GM19324 (cell line): Measurements from ENCODE around the gene PGRMC1.
"Not testable (repeated sequence)": the region's sequence is repeated elsewhere in the genome, so short reads cannot be mapped to it uniquely, and the experiment has no call there.

Experiments
- ATAC-seq: cut with Tn5 transposase; IDR thresholded peaks from one replicate; pipeline ENCODE4 v1.9.1; 2021; ENCODE audit warnings: mild to moderate bottlenecking, moderate library complexity; ENCODE audit not compliant: unreplicated experiment, low FRiP score

Gene PGRMC1

GRCh38 chrX:119230850-119231249 is 5.2 kb upstream of the PGRMC1 start:
- no peak for ATAC-seq

DNA sequence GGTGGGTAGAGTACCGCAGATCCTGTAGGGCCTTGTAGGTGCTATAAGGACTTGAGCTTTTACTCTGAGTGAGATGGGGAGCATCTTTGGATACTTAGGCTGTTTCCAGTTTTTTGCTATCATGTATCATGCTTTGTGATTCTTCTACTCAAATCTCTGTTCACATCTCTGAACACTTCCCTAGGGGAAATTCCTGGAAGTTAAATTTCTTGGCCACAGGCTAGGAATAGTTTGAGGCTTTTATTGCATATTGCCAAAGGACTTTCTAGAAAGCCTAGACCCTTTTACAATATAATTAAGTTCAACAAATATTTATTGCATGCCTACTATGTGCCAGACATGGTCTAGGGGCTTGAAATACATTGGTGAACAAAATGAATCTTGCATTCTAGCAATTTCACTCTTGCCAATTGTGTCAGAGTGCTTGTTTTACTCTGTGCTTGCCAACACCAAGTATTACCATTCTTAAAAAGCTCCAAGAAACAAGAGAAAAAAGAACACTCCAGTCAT is 4.1 kb upstream of the PGRMC1 start:
- no peak for ATAC-seq

DNA sequence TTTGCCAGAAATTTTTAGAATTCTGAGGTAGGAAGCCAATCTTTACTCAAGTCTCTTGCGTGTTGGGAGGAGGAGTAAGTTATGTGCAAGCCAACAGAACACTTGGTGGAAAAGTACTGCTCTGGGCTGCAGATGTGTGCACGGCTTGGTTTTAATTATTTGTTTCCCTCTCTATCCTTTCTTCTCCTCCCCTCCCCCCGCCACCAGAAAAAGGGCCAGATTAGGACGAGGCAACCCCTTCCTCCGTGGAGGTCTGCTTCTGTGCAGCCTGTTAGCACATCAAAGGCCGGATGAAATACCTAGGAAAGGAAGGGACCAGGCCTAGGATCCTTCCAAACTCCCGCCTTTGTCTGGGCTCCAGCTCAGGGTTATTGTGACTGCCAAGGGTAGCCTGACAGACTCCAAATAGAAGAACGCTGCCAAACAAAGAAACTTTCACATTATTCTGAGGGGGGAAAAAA is 1.0 kb upstream of the PGRMC1 start:
- no peak for ATAC-seq

- ATAC-seq, result peak; percentile 17
Measured at GRCh38 chrX:119236623-119237561, 807 bp downstream of the PGRMC1 start.

DNA sequence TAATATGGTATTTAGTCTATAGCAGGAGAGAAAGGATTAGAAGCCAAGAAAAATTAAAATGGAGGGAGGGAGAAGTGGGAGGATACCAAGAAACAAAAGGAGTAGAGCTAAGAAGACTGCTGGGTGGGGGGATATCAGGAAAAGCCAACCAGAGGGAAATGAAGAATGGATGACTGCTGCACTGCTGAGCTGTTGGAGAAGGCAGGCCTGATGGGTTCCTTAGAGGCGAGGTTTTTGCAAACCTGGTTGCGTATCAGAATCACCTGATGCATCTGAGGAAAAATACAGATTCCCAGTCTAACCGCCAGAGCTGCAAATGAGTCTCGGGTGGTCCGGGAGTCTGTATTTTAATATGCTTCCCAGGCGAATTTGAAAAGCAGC is 1.5 kb downstream of the PGRMC1 start:
- ATAC-seq, result no peak

GRCh38 chrX:119238557-119238956 is 2.5 kb downstream of the PGRMC1 start:
- no peak for ATAC-seq

GRCh38 chrX:119240356-119240755 is 4.3 kb downstream of the PGRMC1 start:
- ATAC-seq, result no peak

GRCh38 chrX:119247702-119248101 is 11.6 kb downstream of the PGRMC1 start:
- ATAC-seq, result no peak

DNA sequence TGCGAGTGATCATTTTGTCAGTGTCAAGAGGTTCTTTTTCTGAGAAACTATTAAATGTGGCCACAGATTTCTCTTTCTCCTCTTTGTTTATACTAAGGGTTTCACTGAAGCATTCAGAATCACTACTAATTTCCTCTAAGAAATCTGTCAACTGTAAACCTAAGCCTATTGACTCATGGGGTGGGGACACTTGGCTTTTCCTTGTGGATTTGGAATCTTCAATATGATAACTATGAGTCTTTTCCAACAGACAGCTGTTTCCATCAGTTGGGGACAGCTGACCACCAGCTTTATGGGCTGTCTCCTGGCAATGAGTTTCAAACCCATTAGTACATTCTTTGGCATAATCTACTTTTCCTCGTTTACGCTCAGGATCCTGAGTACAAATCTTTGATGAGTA is 13.8 kb downstream of the PGRMC1 start:
- no peak for ATAC-seq

DNA sequence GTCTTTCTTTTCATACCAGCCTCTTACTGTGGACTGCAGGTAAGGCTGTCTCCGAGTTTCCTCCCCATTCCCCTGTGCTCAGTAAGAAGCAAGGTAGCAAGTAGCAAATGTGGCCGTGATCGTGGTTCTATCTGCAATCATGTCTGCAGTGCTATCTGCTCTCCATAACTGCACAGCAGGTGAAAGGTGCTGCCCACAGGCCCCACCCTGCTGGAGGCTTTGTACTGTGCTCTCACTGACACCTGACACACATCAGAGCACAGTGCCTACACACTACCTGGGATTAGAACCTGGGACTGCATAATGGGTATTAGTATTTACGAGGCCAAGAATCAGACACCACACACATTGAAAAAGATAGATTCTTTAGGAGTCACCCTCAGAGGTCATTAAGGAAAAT is 15.3 kb downstream of the PGRMC1 start:
- no peak for ATAC-seq

- no peak for ATAC-seq
Measured at GRCh38 chrX:119252716-119253115, 16.6 kb downstream of the PGRMC1 start.

DNA sequence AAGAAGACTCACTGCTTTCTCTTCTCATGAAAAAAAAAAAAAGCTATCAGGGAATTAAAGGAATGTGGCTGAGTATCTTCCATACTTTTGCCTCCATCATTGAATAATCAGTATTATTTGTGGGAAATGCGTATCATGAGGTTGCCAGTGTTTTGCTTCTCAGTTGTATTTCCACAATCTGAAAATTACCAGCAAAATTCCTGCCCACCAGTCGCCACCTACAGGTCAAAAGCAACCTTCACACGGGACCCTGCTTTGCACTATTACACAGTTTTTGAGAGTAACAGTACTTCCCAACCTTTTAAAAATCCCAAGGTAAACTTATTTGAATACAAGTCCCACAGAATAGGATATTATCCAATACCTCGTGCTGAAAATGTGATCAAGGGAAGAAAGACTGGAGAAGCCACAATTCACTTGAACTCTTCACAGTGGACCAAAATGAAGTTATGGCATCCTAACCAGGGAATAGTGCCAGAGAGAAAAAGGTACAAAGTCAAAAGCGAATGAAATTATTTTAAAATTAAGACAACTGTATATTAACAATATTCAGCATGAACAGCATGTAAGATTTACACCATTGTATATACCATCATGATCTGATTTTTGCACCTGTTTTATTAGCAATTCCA is 30.4 kb downstream of the PGRMC1 start:
- ATAC-seq, result no peak

DNA sequence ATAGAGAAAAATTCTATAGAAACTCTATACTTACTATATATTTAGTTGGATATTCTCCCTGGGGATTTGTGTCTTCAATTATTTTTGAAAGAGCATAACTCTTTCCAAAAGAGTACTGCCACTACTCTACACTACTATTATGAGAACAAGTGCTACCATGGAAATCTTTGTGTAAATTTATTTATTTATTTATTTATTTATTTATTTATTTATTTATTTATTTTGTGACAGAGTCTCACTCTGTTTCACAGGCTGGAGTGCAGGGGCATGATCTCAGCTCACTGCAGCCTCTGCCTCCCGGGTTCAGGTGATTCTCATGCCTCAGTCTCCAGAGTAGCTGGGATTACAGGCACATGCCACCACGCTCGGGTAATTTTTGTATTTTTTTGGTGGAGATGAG is 31.0 kb downstream of the PGRMC1 start:
- ATAC-seq, result not testable (repeated sequence)

GRCh38 chrX:119272882-119273419 is 36.9 kb downstream of the PGRMC1 start:
- no peak for ATAC-seq

DNA sequence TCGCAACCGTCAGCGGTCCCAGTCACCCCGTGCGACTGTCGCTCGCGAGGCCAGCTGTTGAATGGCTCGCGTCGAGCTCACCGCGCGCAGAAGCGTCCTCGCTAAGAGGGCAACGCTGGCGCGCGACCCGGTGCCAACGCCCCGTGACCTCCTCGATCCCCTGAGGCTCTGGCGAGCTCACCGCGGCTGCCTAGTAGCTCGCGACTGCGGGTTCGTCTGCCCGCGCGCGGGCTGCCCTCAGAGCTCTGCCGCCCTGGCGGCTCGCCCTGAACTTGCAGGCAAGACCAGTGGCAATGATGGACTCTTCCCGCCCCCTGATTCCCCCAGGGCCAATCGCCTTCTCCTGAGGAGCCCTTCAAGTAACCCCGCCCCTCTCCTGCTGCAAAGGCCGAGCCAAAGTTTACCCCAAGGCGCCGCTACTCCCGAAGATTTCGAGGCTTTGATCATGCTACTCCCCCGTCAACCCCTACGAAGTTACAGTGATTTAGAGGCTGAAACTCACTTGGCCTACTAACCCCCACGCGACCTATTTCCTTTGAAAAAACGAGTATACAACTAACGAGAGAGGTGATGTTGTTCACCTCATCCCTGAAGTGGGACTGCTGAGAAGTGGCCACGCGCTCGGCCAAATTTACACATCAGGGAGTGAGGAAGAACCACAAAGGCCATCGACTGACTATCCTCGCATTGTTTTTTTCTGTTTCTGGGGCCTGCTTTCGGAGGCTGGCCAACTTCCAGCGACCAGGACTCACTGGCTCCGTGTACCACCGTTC is 37.5 kb downstream of the PGRMC1 start:
- ATAC-seq, result no peak

DNA sequence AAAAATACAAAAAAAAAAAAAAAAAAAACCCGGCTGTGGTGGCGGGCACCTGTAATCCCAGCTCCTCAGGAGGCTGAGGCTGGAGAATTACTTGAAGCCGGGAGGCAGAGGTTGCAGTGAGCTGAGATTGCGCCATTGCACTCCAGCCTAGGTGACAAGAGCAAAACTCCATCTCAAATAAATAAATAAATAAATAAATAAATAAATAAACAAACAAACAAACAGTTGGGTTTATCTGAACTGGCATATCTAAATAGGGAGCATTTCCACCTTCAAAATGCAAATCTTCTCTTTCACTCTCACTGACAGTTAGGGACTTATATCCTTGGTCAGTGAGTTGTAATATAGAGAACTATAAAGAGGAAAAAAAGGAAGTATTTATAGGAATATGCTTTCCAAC is 46.3 kb downstream of the PGRMC1 start:
- not testable (repeated sequence) for ATAC-seq

DNA sequence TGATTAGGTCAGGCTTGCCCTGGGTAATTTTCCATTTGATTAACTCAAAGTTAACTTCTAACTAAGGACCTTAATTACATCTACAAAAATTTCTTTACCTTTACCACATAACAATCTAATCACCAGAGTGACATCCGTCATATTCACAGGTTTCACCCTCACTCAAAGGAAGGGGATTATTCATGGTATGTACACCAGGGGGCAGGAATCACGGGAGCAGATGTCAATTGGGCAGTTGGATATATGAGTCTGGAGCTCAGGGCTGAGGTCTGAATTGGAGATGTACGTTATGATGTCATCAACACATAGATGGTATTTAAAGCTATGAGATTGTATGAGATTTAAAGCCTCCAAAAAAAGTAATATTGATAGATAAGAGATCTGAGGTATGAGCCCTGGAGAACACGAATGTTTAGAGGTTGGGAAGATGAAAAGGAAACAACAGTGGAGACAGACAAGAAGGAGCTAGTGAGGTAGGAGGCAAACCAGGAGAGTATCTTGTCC is 52.9 kb downstream of the PGRMC1 start:
- no peak for ATAC-seq

DNA sequence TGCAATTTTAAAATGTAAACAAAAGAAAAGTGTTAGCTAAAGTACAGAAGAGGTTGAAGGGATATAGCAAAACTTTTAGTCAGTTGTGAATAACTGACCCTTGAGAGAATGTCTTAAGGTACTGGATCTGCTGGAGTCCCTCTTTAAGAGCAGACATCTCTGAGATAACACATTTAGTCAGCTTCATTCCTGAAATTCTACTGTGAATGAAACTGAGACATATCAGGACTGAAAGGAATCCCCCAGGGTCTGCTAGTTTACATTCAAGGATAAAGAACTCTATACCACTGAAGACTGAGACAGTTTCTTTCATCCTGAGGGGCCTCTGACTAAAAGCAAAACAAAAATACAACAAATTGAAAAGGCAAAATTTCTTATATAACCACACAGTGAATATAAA is 54.4 kb downstream of the PGRMC1 start:
- ATAC-seq, result no peak

DNA sequence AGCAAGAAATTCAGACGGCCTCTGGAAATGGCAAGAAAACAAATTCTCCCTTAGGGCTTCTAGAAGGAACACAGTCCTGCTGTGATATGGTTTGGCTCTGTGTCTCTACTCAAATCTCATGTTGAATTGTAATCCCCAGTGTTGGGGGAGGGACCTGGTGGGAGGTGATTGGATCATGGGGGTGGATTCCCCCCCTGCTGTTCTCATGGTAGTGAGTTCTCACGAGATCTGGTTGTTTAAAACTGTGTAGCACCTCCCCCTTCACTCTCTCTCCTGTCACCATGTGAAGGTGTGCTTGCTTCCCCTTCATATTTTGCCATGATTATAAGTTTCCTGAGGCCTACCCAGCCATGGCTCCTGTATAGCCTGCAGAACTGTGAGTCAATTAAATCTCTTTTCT is 55.2 kb downstream of the PGRMC1 start:
- ATAC-seq, result not testable (repeated sequence)

DNA sequence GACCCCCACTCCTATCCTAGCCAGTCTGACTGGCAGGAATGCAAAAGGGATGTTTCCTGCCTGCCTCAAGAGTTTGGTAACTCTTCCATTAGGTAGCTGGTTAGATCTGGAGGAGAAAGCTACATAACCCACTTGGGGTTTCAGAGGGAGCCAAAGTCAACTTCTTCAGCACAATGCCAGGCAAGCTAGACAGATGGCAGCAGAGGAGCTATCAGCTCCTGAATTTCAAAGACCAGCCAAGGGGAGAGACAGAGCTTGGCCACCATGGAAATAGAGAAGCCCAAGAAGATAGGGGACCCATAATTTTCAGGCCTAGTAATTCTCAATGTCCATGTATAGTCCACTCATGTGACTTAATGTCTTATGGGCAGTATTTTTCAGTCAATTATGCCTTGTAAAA is 56.4 kb downstream of the PGRMC1 start:
- ATAC-seq, result no peak
